Ovary (tissue), 3 donors: ENCODE measurements around the gene CMTM5.

ENCODE experiments used
- POLR2A ChIP-seq: fragments of 450-650 bp; IDR thresholded peaks from one replicate; pipeline ENCODE4 v1.6.1; 2017; ENCODE audit warnings: antibody characterized with exemption, mild to moderate bottlenecking, moderate library complexity
- TF ChIP-seq, protein P1 (sequence below), 3 donors: fragments of 450-650 bp in 2 of 3; fragments of 200-600 bp in 1 of 3; IDR thresholded peaks; one replicate each; pipeline versions ENCODE4 v1.5.1 to v1.8.0; 2016 to 2022; ENCODE audit warnings: antibody characterized with exemption in 3 of 3, mild to moderate bottlenecking in 1 of 3
- donor health status: DM: no; HTN: no; CAD: no.

DNA sequence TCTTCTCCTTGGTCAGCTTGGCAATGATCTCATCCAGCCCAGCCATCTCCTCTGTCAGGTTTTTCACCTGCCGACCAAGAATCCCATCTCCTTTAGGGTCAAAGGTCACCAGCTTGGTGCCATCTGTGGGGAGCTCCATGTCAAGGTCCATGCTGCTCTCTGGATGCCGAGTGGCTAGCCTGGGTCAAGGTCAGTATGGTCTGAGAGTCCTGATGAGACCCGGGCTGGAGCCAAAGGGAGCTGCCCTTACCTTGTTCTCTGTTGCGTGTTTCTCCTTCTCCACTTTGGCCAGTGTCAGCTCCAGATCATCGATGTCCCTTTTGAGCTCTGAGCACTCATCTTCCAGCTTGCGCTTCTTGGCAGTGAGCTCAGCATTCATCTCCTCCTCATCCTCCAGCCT is 46.8 kb downstream of the CMTM5 start:
- TF ChIP-seq, protein P1, sequence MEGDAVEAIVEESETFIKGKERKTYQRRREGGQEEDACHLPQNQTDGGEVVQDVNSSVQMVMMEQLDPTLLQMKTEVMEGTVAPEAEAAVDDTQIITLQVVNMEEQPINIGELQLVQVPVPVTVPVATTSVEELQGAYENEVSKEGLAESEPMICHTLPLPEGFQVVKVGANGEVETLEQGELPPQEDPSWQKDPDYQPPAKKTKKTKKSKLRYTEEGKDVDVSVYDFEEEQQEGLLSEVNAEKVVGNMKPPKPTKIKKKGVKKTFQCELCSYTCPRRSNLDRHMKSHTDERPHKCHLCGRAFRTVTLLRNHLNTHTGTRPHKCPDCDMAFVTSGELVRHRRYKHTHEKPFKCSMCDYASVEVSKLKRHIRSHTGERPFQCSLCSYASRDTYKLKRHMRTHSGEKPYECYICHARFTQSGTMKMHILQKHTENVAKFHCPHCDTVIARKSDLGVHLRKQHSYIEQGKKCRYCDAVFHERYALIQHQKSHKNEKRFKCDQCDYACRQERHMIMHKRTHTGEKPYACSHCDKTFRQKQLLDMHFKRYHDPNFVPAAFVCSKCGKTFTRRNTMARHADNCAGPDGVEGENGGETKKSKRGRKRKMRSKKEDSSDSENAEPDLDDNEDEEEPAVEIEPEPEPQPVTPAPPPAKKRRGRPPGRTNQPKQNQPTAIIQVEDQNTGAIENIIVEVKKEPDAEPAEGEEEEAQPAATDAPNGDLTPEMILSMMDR (IDR thresholded peaks at IDR 0.05) = no peak
- TF ChIP-seq POLR2A = no peak
